K562 (cell line): ENCODE measurements around the gene TGM5. TPM values are rescaled to one million over a fixed set of nuclear protein-coding genes. Genes with fewer than 3 reads are reported as not detected.
A peak's percentile ranks its signal among the peaks of the same experiment; 100 is the strongest.

ENCODE experiments used
- ATAC-seq: fragments of 200-7000 bp; cut with Tn5 transposase; 3 replicates; pipeline ENCODE4 v1.9.1; 2020; ENCODE audit warnings: moderate library complexity
- BruUV-seq: library from RNA; stranded (reverse); fragments of 400-500 nt; replicated peaks from 2 replicates; lab custom pipeline; 2021; lab: Mats Ljungman, UMichigan
- CTCF ChIA-PET: fragments of 300-600 bp; formaldehyde crosslinking; extraction: SDS; loops from one replicate; lab custom pipeline; 2021; ENCODE audit warnings: low intra/inter-chr PET ratio; lab: Yijun Ruan, JAX
- POLR2A ChIA-PET: fragments of 300-600, 350-650 bp; sonication (Branson Sonifier 250); formaldehyde crosslinking; extraction: SDS; loops from one replicate; lab custom pipeline; 2021; ENCODE audit warnings: antibody characterized with exemption, inconsistent platforms; lab: Yijun Ruan, JAX
- DNase-seq, 4 experiments: peaks; one replicate each; pipeline versions ENCODE4 v3.0.0 to v3.0.0-alpha.2; 2011 to 2018; ENCODE audit warnings: low spot score in 3 of 4, mixed read lengths in 3 of 4; ENCODE audit errors: extremely low read depth in 1 of 4
- FAIRE-seq: peaks from 2 replicates; lab custom pipeline; 2011; peaks lifted over from hg19 to GRCh38; lab: Jason Lieb, UNC
- H2AFZ ChIP-seq: 2 replicates; pipeline ENCODE4 v1.6.0; 2011; ENCODE audit warnings: low read depth, low read length, control low read depth, inconsistent platforms
- H3K27ac ChIP-seq: fragments of 200-600 bp; 3 replicates; pipeline ENCODE4 v1.8.0; 2011; ENCODE audit warnings: low read depth, mild to moderate bottlenecking, control low read depth, inconsistent platforms, low read length, moderate library complexity, mixed read lengths; ENCODE audit errors: extremely low read depth
- H3K27me3 ChIP-seq, 2 experiments: fragments of 300-600 bp in 1 of 2; 2 replicates in 1 of 2; 3 replicates in 1 of 2; pipeline versions ENCODE4 v1.6.0 to v1.8.0; 2011; ENCODE audit warnings: inconsistent platforms in 2 of 2, low read length in 2 of 2, mild to moderate bottlenecking in 1 of 2, mixed read lengths in 1 of 2, moderate library complexity in 1 of 2; ENCODE audit not compliant: control insufficient read depth in 2 of 2, insufficient read depth in 2 of 2
- H3K36me3 ChIP-seq: fragments of 300-600 bp; 3 replicates; pipeline ENCODE4 v1.8.0; 2011; ENCODE audit warnings: mild to moderate bottlenecking, low read length, inconsistent platforms; ENCODE audit not compliant: control insufficient read depth, insufficient read depth
- H3K4me1 ChIP-seq, 2 experiments: fragments of 200-600 bp in 1 of 2; replicated peaks in 1 of 2; 2 replicates in 1 of 2; 3 replicates in 1 of 2; pipeline versions ENCODE4 v1.5.1 to v1.8.0; 2011; ENCODE audit warnings: inconsistent platforms in 2 of 2, low read length in 2 of 2, mild to moderate bottlenecking in 1 of 2, mixed read lengths in 1 of 2, moderate library complexity in 1 of 2; ENCODE audit not compliant: control insufficient read depth in 2 of 2, insufficient read depth in 2 of 2
- H3K4me2 ChIP-seq: 2 replicates; pipeline ENCODE4 v1.6.1; 2011; ENCODE audit warnings: low read length, control low read depth, inconsistent platforms, mixed read lengths; ENCODE audit not compliant: insufficient read depth
- H3K4me3 ChIP-seq: fragments of 200-600 bp; sonication (generic), shearing (Covaris generic); 2 replicates; pipeline ENCODE4 v1.5.1; 2016; ENCODE audit warnings: control low read depth, inconsistent platforms
- H3K79me2 ChIP-seq: fragments of 200-600 bp; 3 replicates; pipeline ENCODE4 v1.8.0; 2011; ENCODE audit warnings: low read length, inconsistent platforms; ENCODE audit not compliant: control insufficient read depth, insufficient read depth
- H3K9ac ChIP-seq, 2 experiments: 2 replicates each; pipeline versions ENCODE4 v1.6.0 to v1.6.1; 2011; ENCODE audit warnings: low read depth in 2 of 2, low read length in 2 of 2, control low read depth in 1 of 2, inconsistent platforms in 1 of 2, mild to moderate bottlenecking in 1 of 2, mixed read lengths in 1 of 2; ENCODE audit not compliant: insufficient read depth in 1 of 2
- H3K9me1 ChIP-seq: one replicate; pipeline ENCODE4 v1.6.0; 2011; ENCODE audit warnings: inconsistent platforms, mild to moderate bottlenecking, low read length, moderate library complexity; ENCODE audit not compliant: control insufficient read depth, insufficient read depth
- H3K9me3 ChIP-seq: replicated peaks from 2 replicates; pipeline ENCODE4 v1.5.1; 2011; ENCODE audit warnings: low read depth, low read length, inconsistent platforms; ENCODE audit not compliant: control insufficient read depth, insufficient read depth
- H4K20me1 ChIP-seq: replicated peaks from 2 replicates; pipeline ENCODE4 v1.6.1; 2011; ENCODE audit warnings: low read length, inconsistent platforms, mixed read lengths; ENCODE audit not compliant: control insufficient read depth, insufficient read depth
- CXXC5 ChIP-seq: fragments of 250-450 bp; sonication (Bioruptor Pico); IDR thresholded peaks from 2 replicates; pipeline ENCODE4 v1.8.0; 2022; ENCODE audit warnings: inconsistent platforms, mild to moderate bottlenecking, moderate library complexity
- DEAF1 ChIP-seq: fragments of 450-650 bp; formaldehyde crosslinking; IDR thresholded peaks from 2 replicates; pipeline ENCODE4 v1.4.0; 2020; ENCODE audit warnings: mild to moderate bottlenecking, moderate library complexity
- HEY1 ChIP-seq: fragments of 250-450 bp; sonication (Bioruptor Pico); IDR thresholded peaks from 2 replicates; pipeline ENCODE4 v1.5.0; 2020; ENCODE audit warnings: mild to moderate bottlenecking, moderate library complexity, borderline replicate concordance
- HNRNPK ChIP-seq: fragments of 200-400 bp; formaldehyde crosslinking; IDR thresholded peaks from one replicate; pipeline ENCODE4 v1.6.1; 2018; ENCODE audit warnings: mild to moderate bottlenecking, low read depth, low read length; ENCODE audit not compliant: poor library complexity, severe bottlenecking
- JUN ChIP-seq, 2 experiments: sonication (generic) in 1 of 2; formaldehyde crosslinking in 1 of 2; IDR thresholded peaks; 2 replicates each; pipeline versions ENCODE4 v1.6.1 to v1.8.0; 2012 to 2022; ENCODE audit warnings: borderline replicate concordance in 2 of 2, mild to moderate bottlenecking in 2 of 2, improper control_type of control experiment in 1 of 2, low read depth in 1 of 2, low read length in 1 of 2, missing genetic modification reagents in 1 of 2
- KLF10 ChIP-seq: fragments of 250-450 bp; sonication (Bioruptor Pico); IDR thresholded peaks from 2 replicates; pipeline ENCODE4 v1.6.1; 2021; ENCODE audit warnings: matching md5 sums
- MNT ChIP-seq, 2 experiments: fragments of 450-650 bp; conservative IDR thresholded peaks; 2 replicates each; pipeline ENCODE4 v1.6.1; 2017; ENCODE audit warnings: mild to moderate bottlenecking in 2 of 2, moderate library complexity in 2 of 2
- MTA3 ChIP-seq: fragments of 450-650 bp; formaldehyde crosslinking; IDR thresholded peaks from 2 replicates; pipeline ENCODE4 v1.6.1; 2017; ENCODE audit warnings: mild to moderate bottlenecking, borderline replicate concordance
- NR2F6 ChIP-seq: fragments of 450-650 bp; formaldehyde crosslinking; IDR thresholded peaks from 2 replicates; pipeline ENCODE4 v1.4.0; 2020; ENCODE audit warnings: mild to moderate bottlenecking
- PCBP2 ChIP-seq: fragments of 200-400 bp; formaldehyde crosslinking; IDR thresholded peaks from 2 replicates; pipeline ENCODE4 v1.6.1; 2018; ENCODE audit warnings: low read length, low read depth, mild to moderate bottlenecking, moderate library complexity; ENCODE audit not compliant: poor library complexity, severe bottlenecking
- PHTF2 ChIP-seq: fragments of 250-450 bp; sonication (Bioruptor Pico); IDR thresholded peaks from 2 replicates; pipeline ENCODE4 v1.5.0; 2021; ENCODE audit warnings: mild to moderate bottlenecking
- PTTG1 ChIP-seq: fragments of 450-650 bp; IDR thresholded peaks from 2 replicates; pipeline ENCODE4 v1.6.1; 2016; ENCODE audit warnings: low read depth, mild to moderate bottlenecking, missing genetic modification characterization, missing compliant biosample characterization
- PYGO2 ChIP-seq: fragments of 450-650 bp; IDR thresholded peaks from 2 replicates; pipeline ENCODE4 v1.6.1; 2016; ENCODE audit warnings: mild to moderate bottlenecking, missing genetic modification characterization, moderate library complexity, missing compliant biosample characterization
- RFX7 ChIP-seq: fragments of 250-450 bp; sonication (Bioruptor Pico); IDR thresholded peaks from 2 replicates; pipeline ENCODE4 v1.5.1; 2021; ENCODE audit warnings: mild to moderate bottlenecking
- SLC30A9 ChIP-seq: fragments of 250-450 bp; sonication (Bioruptor Pico); IDR thresholded peaks from 2 replicates; pipeline ENCODE4 v1.8.0; 2022; ENCODE audit warnings: mild to moderate bottlenecking, moderate library complexity
- SMARCA4 ChIP-seq: fragments of 450-650 bp; IDR thresholded peaks from 2 replicates; pipeline ENCODE4 v1.6.1; 2016
- ZKSCAN8 ChIP-seq: fragments of 200-800 bp; sonication (Bioruptor generic); IDR thresholded peaks from 2 replicates; pipeline ENCODE4 v1.6.1; 2016; ENCODE audit warnings: missing genetic modification characterization, missing compliant biosample characterization
- WGBS: fragments of 100-300 bp; shearing (Covaris generic); methylation state at CpG from one replicate; pipeline ENCODE4 v1.1.6; 2016; ENCODE audit warnings: low coverage, mixed read lengths; ENCODE audit not compliant: insufficient coverage; ENCODE audit errors: missing lambda C conversion rate; 5-methylcytosine and 5-hydroxymethylcytosine counted together
- in situ Hi-C: fragments of 300-500 bp; cut with MboI; formaldehyde crosslinking; loops from 4 replicates; pipeline ENCODE4 v1.15.0; 2018; ENCODE audit warnings: inconsistent platforms, mixed read lengths
- intact Hi-C: fragments of 100-400 bp; cut with micrococcal nuclease; formaldehyde crosslinking; loops from 2 replicates; pipeline ENCODE4 v1.14.2; 2022
- polyA plus RNA-seq, 8 experiments: library from polyadenylated mRNA; depleted of rRNA in 4 of 8; stranded (reverse) in 5 of 8; unstranded in 3 of 8; fragments of >200 nt; fragmentation: Nextera tagmentation in 2 of 8; fragmentation: Illumina TruSeq in 1 of 8; extraction: Ambion mirVana in 2 of 8; extraction: Trizol in 1 of 8; gene quantifications; 2 replicates each; pipeline versions ENCODE4 v1.2.1 to v1.2.3, GENCODE V29; 2011 to 2014; ENCODE audit warnings: inconsistent platforms in 1 of 8, missing spikeins in 1 of 8
- total RNA-seq, 7 experiments: library from RNA; depleted of rRNA in 6 of 7; stranded (reverse); fragments of >200 nt in 6 of 7; fragmentation: Illumina TruSeq in 2 of 7; extraction: Trizol in 2 of 7; gene quantifications; 2 replicates each; pipeline versions ENCODE4 v1.2.1 to v1.2.3, GENCODE V29; 2011 to 2021; ENCODE audit warnings: low replicate concordance in 1 of 7

TGM5 gene
- total and polyA plus RNA-seq, 9 of the 15 experiments (the other 6 are each of a cell fraction or from before 2014, with no cell fraction given), result 0.03 to 0.10 (median 0.07) TPM; not detected in 6

- H3K4me1 ChIP-seq, result peaks cover 0 to 6% of the 10 kb centered on the region in 2 experiments; a peak in 2 of 5 replicates
- peak; percentile 60 to 68 (median 64) for DNase-seq
- H3K4me2 ChIP-seq, result no peak overlapping the region
- H3K27ac ChIP-seq, result no peak overlapping the region
- no peak overlapping the region; a peak in 1 of 4 replicates for H3K9ac ChIP-seq
- WGBS, result 13% methylated on average over 8 of the region's 8 CpGs
- peak; percentile 86 for ATAC-seq
- no peak overlapping the region for H3K4me3 ChIP-seq
- no TSS peak for BruUV-seq
- no peaks in the 10 kb centered on the region for H4K20me1 ChIP-seq
- H3K9me3 ChIP-seq, result no peaks in the 10 kb centered on the region
- no peak overlapping the region for H2AFZ ChIP-seq
- no peaks in the 10 kb centered on the region for H3K9me1 ChIP-seq
- intact Hi-C loops (loop anchor here (1.0 kb wide), 1 partner anchor 500 kb away; no protein-coding TSS in a partner anchor), in situ Hi-C loops (loop anchor here (5.0 kb wide), 1 partner anchor 492 kb away; no protein-coding TSS in a partner anchor)
- peaks cover 0 to 8% of the 10 kb centered on the region in 2 experiments; a peak in 1 of 5 replicates for H3K27me3 ChIP-seq
- FAIRE-seq, result peak; percentile 87
- ChIA-PET CTCF (interaction anchor here (0.6 to 1.1 kb wide), 5 partner anchors 16 to 501 kb away, joined by 4 to 9 read pairs (median 6); no protein-coding TSS in a partner anchor), POLR2A (interaction anchor here (0.5 to 3.5 kb wide), 7 partner anchors 10 to 377 kb away, joined by 3 to 20 read pairs (median 4); partner anchors contain the start of gene CCNDBP1)
- no peaks in the 10 kb centered on the region for H3K79me2 ChIP-seq
- no peaks in the 10 kb centered on the region for H3K36me3 ChIP-seq
- TF ChIP-seq NR2F6 (CRISPR knock-in tag), result no peak
- no peak for TF ChIP-seq PTTG1 (tag)
- TF ChIP-seq JUN (IDR thresholded peaks at IDR 0.05; ENCODE audit: borderline replicate concordance, low read depth, low read length), result 0 out of 2 replicates have a peak, but pooled peaks have one; percentile 26
- no peak for TF ChIP-seq JUN (CRISPR knock-in tag; IDR thresholded peaks at IDR 0.05; ENCODE audit: borderline replicate concordance)
- no peak for TF ChIP-seq KLF10 (CRISPR knock-in tag)
- no peak for TF ChIP-seq MNT (conservative IDR thresholded peaks at IDR 0.05)
- TF ChIP-seq PYGO2 (tag), result no peak
- TF ChIP-seq SMARCA4, result 0 out of 2 replicates have a peak, but pooled peaks have one; percentile 14
- no peak for TF ChIP-seq PHTF2 (CRISPR knock-in tag)
- TF ChIP-seq CXXC5, result peak; percentile 41; the same call in 1 of the 2 replicates
- no peak for TF ChIP-seq RFX7
- TF ChIP-seq DEAF1 (CRISPR knock-in tag), result peak; percentile 12; the same call in 1 of the 2 replicates
- no peak for TF ChIP-seq PCBP2
- TF ChIP-seq HNRNPK, result no peak
- no peak for TF ChIP-seq HEY1 (CRISPR knock-in tag)
- TF ChIP-seq ZKSCAN8 (CRISPR knock-in tag), result no peak
- no peak for TF ChIP-seq MTA3
- TF ChIP-seq SLC30A9 (CRISPR knock-in tag), result no peak
Measured at GRCh38 chr15:43204016-43204901, 62.5 kb downstream of the TGM5 start.
